IMR-90 (cell line): Measurements from ENCODE around the gene SBF2. TPM values are rescaled to one million over a fixed set of nuclear protein-coding genes. Genes with fewer than 3 reads are reported as not detected.
A peak's percentile ranks its signal among the peaks of the same experiment; 100 is the strongest.

Source experiments
- ATAC-seq: fragments of 200-7000 bp; cut with Tn5 transposase; 2 replicates; pipeline ENCODE4 v1.9.1; 2020; ENCODE audit warnings: low read depth, mild to moderate bottlenecking, moderate library complexity
- BruUV-seq: library from RNA; stranded (reverse); fragments of 400-500 nt; replicated peaks from 2 replicates; lab custom pipeline; 2021; lab: Mats Ljungman, UMichigan
- CTCF ChIA-PET: fragments of 300-600 bp; formaldehyde crosslinking; extraction: SDS; loops from one replicate; lab custom pipeline; 2021; ENCODE audit warnings: antibody characterized with exemption; lab: Yijun Ruan, JAX
- POLR2A ChIA-PET: fragments of 300-600 bp; sonication (Branson Sonifier 250); formaldehyde crosslinking; loops from one replicate; lab custom pipeline; 2022; ENCODE audit warnings: antibody characterized with exemption; ENCODE audit not compliant: unreplicated experiment; lab: Charles Lee
- DNase-seq: peaks from one replicate; pipeline ENCODE4 v3.0.0; 2013
- H2AFZ ChIP-seq: replicated peaks from 2 replicates; pipeline ENCODE3; 2013; ENCODE audit warnings: low read length, mild to moderate bottlenecking; ENCODE audit not compliant: poor library complexity
- H2AK5ac ChIP-seq: 2 replicates; pipeline ENCODE4 v1.6.1; 2013; ENCODE audit warnings: low read depth, low read length, inconsistent platforms
- H2AK9ac ChIP-seq: replicated peaks from 2 replicates; pipeline ENCODE3; 2013; ENCODE audit warnings: mild to moderate bottlenecking, low read depth, low read length, moderate library complexity; ENCODE audit not compliant: poor library complexity
- H2BK120ac ChIP-seq: 2 replicates; pipeline ENCODE4 v1.6.1; 2013; ENCODE audit warnings: low read depth, low read length, inconsistent platforms
- H2BK15ac ChIP-seq: 3 replicates; pipeline ENCODE4 v1.6.1; 2013; ENCODE audit warnings: low read depth, low read length, inconsistent platforms
- H2BK20ac ChIP-seq: 2 replicates; pipeline ENCODE4 v1.6.1; 2013; ENCODE audit warnings: low read depth, mild to moderate bottlenecking, inconsistent platforms, low read length, moderate library complexity
- H2BK5ac ChIP-seq: 2 replicates; pipeline ENCODE4 v1.6.1; 2013; ENCODE audit warnings: mild to moderate bottlenecking, low read depth, low read length, inconsistent platforms; ENCODE audit not compliant: poor library complexity, severe bottlenecking
- H3K14ac ChIP-seq: replicated peaks from 2 replicates; pipeline ENCODE4 v1.6.1; 2013; ENCODE audit warnings: low read depth, low read length, inconsistent platforms
- H3K18ac ChIP-seq: 2 replicates; pipeline ENCODE4 v1.6.1; 2013; ENCODE audit warnings: low read depth, low read length, control low read depth
- H3K23ac ChIP-seq: 2 replicates; pipeline ENCODE4 v1.6.1; 2013; ENCODE audit warnings: low read depth, low read length, inconsistent platforms
- H3K27ac ChIP-seq: 2 replicates; pipeline ENCODE4 v1.5.1; 2013; ENCODE audit warnings: mild to moderate bottlenecking, control low read depth, low read length; ENCODE audit not compliant: insufficient read depth
- H3K27me3 ChIP-seq: 2 replicates; pipeline ENCODE4 v1.6.1; 2013; ENCODE audit warnings: low read length; ENCODE audit not compliant: control insufficient read depth, insufficient read depth
- H3K36me3 ChIP-seq: 2 replicates; pipeline ENCODE4 v1.6.1; 2013; ENCODE audit warnings: low read length, mixed read lengths; ENCODE audit not compliant: control insufficient read depth, insufficient read depth
- H3K4ac ChIP-seq: 2 replicates; pipeline ENCODE4 v1.6.1; 2013; ENCODE audit warnings: low read depth, low read length, inconsistent platforms
- H3K4me1 ChIP-seq: 2 replicates; pipeline ENCODE4 v1.6.1; 2013; ENCODE audit warnings: low read length, mixed read lengths; ENCODE audit not compliant: control insufficient read depth, insufficient read depth
- H3K4me2 ChIP-seq: 2 replicates; pipeline ENCODE4 v1.6.1; 2013; ENCODE audit warnings: low read depth, mild to moderate bottlenecking, control low read depth, low read length, moderate library complexity
- H3K4me3 ChIP-seq: 2 replicates; pipeline ENCODE4 v1.5.1; 2013; ENCODE audit warnings: low read depth, mild to moderate bottlenecking, control low read depth, low read length, moderate library complexity; ENCODE audit not compliant: insufficient read depth
- H3K56ac ChIP-seq: 2 replicates; pipeline ENCODE4 v1.6.1; 2013; ENCODE audit warnings: low read length, inconsistent platforms; ENCODE audit not compliant: insufficient read depth; ENCODE audit errors: extremely low read depth
- H3K79me1 ChIP-seq, 2 experiments: 2 replicates each; pipeline ENCODE4 v1.6.1; 2013; ENCODE audit warnings: low read length in 2 of 2, inconsistent platforms in 1 of 2, low read depth in 1 of 2
- H3K9ac ChIP-seq: 2 replicates; pipeline ENCODE4 v1.6.1; 2013; ENCODE audit warnings: low read depth, low read length, control low read depth
- H3K9me1 ChIP-seq: 2 replicates; pipeline ENCODE4 v1.6.1; 2013; ENCODE audit warnings: low read length, inconsistent platforms; ENCODE audit not compliant: insufficient read depth
- H3K9me3 ChIP-seq: 2 replicates; pipeline ENCODE4 v1.6.1; 2013; ENCODE audit warnings: low read length; ENCODE audit not compliant: control insufficient read depth, insufficient read depth
- H4K20me1 ChIP-seq: 2 replicates; pipeline ENCODE4 v1.6.1; 2013; ENCODE audit warnings: low read length, inconsistent platforms; ENCODE audit not compliant: insufficient read depth
- H4K5ac ChIP-seq: 2 replicates; pipeline ENCODE4 v1.6.1; 2013; ENCODE audit warnings: mild to moderate bottlenecking, low read depth, low read length, control low read depth
- H4K8ac ChIP-seq, 2 experiments: 2 replicates each; pipeline ENCODE4 v1.6.1; 2013; ENCODE audit warnings: low read depth in 2 of 2, low read length in 2 of 2, control low read depth in 1 of 2, inconsistent platforms in 1 of 2
- H4K91ac ChIP-seq: 2 replicates; pipeline ENCODE4 v1.6.1; 2013; ENCODE audit warnings: low read depth, low read length, inconsistent platforms; ENCODE audit not compliant: insufficient read depth
- FOS ChIP-seq: fragments of 150-350 bp; IDR thresholded peaks from 2 replicates; pipeline ENCODE4 v1.6.1; 2016; ENCODE audit warnings: low read depth, low read length
- MXI1 ChIP-seq: IDR thresholded peaks from 2 replicates; pipeline ENCODE4 v1.6.1; 2012; ENCODE audit warnings: low read depth, mild to moderate bottlenecking, low read length, moderate library complexity, borderline replicate concordance
- POLR2A ChIP-seq: IDR thresholded peaks from 2 replicates; pipeline ENCODE4 v1.6.1; 2012; ENCODE audit warnings: mild to moderate bottlenecking, low read depth, low read length
- WGBS, 2 experiments: methylation state at CpG; one replicate each; pipeline versions ENCODE4 v1.1.5 to v1.1.7; 2013; ENCODE audit warnings: missing lambda C conversion rate in 2 of 2; ENCODE audit not compliant: insufficient read length in 1 of 2; ENCODE audit errors: extremely low coverage in 2 of 2; 5-methylcytosine and 5-hydroxymethylcytosine counted together
- dilution Hi-C: fragments of 300-500 bp; cut with HindIII; formaldehyde crosslinking; loops from one replicate; pipeline ENCODE4 v1.14.3; 2018; ENCODE audit warnings: low sequenced_read_pairs; ENCODE audit not compliant: unreplicated experiment
- in situ Hi-C: fragments of 300-500 bp; cut with MboI; formaldehyde crosslinking; loops from 3 replicates; pipeline ENCODE4 v1.14.3; 2019; ENCODE audit warnings: low sequenced_read_pairs, inconsistent platforms, mixed read lengths
- intact Hi-C: fragments of 100-400 bp; cut with micrococcal nuclease; formaldehyde crosslinking; loops from 2 replicates; pipeline ENCODE4 v1.10.0; 2022
- polyA plus RNA-seq, 3 experiments: library from polyadenylated mRNA; depleted of rRNA; stranded (reverse); fragments of >200 nt; gene quantifications; 2 replicates each; pipeline ENCODE4 v1.2.3, GENCODE V29; 2012; ENCODE audit warnings: low replicate concordance in 1 of 3
- total RNA-seq: library from RNA; depleted of rRNA; stranded (reverse); fragments of >200 nt; gene quantifications from 2 replicates; pipeline ENCODE4 v1.2.3, GENCODE V29; 2012

The SBF2 gene
- total and polyA plus RNA-seq, 2 of the 4 experiments (the other 2 are of a cell fraction): 23.8 to 51.8 TPM

- H3K4me1 ChIP-seq: peaks cover 25% of the 10 kb centered on the region
Observed at GRCh38 chr11:9775398-9775779, 518.6 kb downstream of the SBF2 start.

More at GRCh38 chr11:9775398-9775779, 518.6 kb downstream of the SBF2 start:
- Histone ChIP-seq H3K9me1 (peaks cover 20% of the 10 kb centered on the region), H3K14ac (peak overlapping the region; percentile 97), H2AK9ac (peak overlapping the region; percentile 94), H3K36me3 (peaks cover 15% of the 10 kb centered on the region), H2AK5ac (peak overlapping the region; percentile 98), H3K4me3 (no peak overlapping the region; the same call in 1 of the 2 replicates), H3K56ac (peak overlapping the region; percentile 65), H2AFZ (no peak overlapping the region), H3K9ac (peak overlapping the region; percentile 58; the same call in 1 of the 2 replicates), H3K23ac (peak overlapping the region; percentile 91), H3K27ac (peak overlapping the region; percentile 89), H3K18ac (peak overlapping the region; percentile 96), H2BK15ac (peak overlapping the region; percentile 99; the same call in 2 of the 3 replicates), H4K8ac (peak overlapping the region; percentile 46 to 91), H2BK120ac (peak overlapping the region; percentile 99), H2BK20ac (peak overlapping the region; percentile 99), H3K27me3 (no peaks in the 10 kb centered on the region), H3K9me3 (no peaks in the 10 kb centered on the region), H3K79me1 (peaks cover 9 to 50% of the 10 kb centered on the region in 2 experiments), H4K5ac (peak overlapping the region; percentile 88), H2BK5ac (peak overlapping the region; percentile 96), H3K4me2 (peak overlapping the region; percentile 35; the same call in 1 of the 2 replicates), H4K91ac (peak overlapping the region; percentile 98), H4K20me1 (no peaks in the 10 kb centered on the region), H3K4ac (peak overlapping the region; percentile 99)
- DNase-seq (no peak), ATAC-seq (peak; percentile 12; the same call in 1 of the 2 replicates)
- ChIA-PET CTCF (no interaction called here), POLR2A (interaction anchor here (0.7 to 0.9 kb wide), 2 partner anchors 16 to 531 kb away, joined by 3 read pairs; no protein-coding TSS in a partner anchor)
- intact Hi-C loops: no loop called here
- BruUV-seq: no TSS peak
- in situ Hi-C loops: no loop called here
- dilution Hi-C loops: no loop called here
- no peak for TF ChIP-seq MXI1
- TF ChIP-seq POLR2A: no peak
- TF ChIP-seq FOS: no peak
- no CpG with 5 or more reads among the region's 2 CpGs for WGBS, 2 experiments
